HEK293 (cell line): ENCODE data around the gene SCYL1.

Experiments used
- GLI4 ChIP-seq: fragments of 450-650 bp; formaldehyde crosslinking; IDR thresholded peaks from 2 replicates; pipeline ENCODE4 v1.5.1; 2016; ENCODE audit warnings: missing biosample characterization, missing genetic modification characterization
- OVOL3 ChIP-seq: fragments of 450-650 bp; formaldehyde crosslinking; IDR thresholded peaks from 2 replicates; pipeline ENCODE4 v1.5.1; 2016; ENCODE audit warnings: missing biosample characterization, missing genetic modification characterization
- REPIN1 ChIP-seq: fragments of 450-650 bp; formaldehyde crosslinking; IDR thresholded peaks from 2 replicates; pipeline ENCODE4 v1.5.1; 2017; ENCODE audit warnings: missing biosample characterization, missing genetic modification characterization, low read depth
- YY1 ChIP-seq: fragments of 450-650 bp; formaldehyde crosslinking; IDR thresholded peaks from 2 replicates; pipeline ENCODE4 v1.5.1; 2018; ENCODE audit warnings: missing biosample characterization, missing genetic modification characterization
- ZBTB11 ChIP-seq: fragments of 450-650 bp; formaldehyde crosslinking; conservative IDR thresholded peaks from 2 replicates; pipeline ENCODE4 v1.5.1; 2016; ENCODE audit warnings: low read depth, missing biosample characterization, missing genetic modification characterization
- ZBTB17 ChIP-seq: fragments of 450-650 bp; formaldehyde crosslinking; IDR thresholded peaks from 2 replicates; pipeline ENCODE4 v1.5.1; 2016; ENCODE audit warnings: missing biosample characterization, missing genetic modification characterization
- ZBTB6 ChIP-seq: fragments of 450-650 bp; formaldehyde crosslinking; IDR thresholded peaks from 2 replicates; pipeline ENCODE4 v1.5.1; 2017; ENCODE audit warnings: missing biosample characterization, missing genetic modification characterization
- ZFHX2 ChIP-seq: fragments of 450-650 bp; formaldehyde crosslinking; conservative IDR thresholded peaks from 2 replicates; pipeline ENCODE4 v1.5.1; 2016; ENCODE audit warnings: missing biosample characterization, missing genetic modification characterization
- ZNF202 ChIP-seq: fragments of 450-650 bp; formaldehyde crosslinking; IDR thresholded peaks from 2 replicates; pipeline ENCODE4 v1.5.1; 2016; ENCODE audit warnings: missing biosample characterization, missing genetic modification characterization, borderline replicate concordance
- ZNF24 ChIP-seq: fragments of 450-650 bp; formaldehyde crosslinking; IDR thresholded peaks from 2 replicates; pipeline ENCODE4 v1.5.1; 2016; ENCODE audit warnings: missing biosample characterization, missing genetic modification characterization
- ZNF274 ChIP-seq, 2 experiments: fragments of 200-500 bp in 1 of 2; fragments of 450-650 bp in 1 of 2; sonication (Bioruptor generic) in 1 of 2; formaldehyde crosslinking in 1 of 2; IDR thresholded peaks; 2 replicates each; pipeline versions ENCODE4 v1.5.1 to v1.6.1; 2014 to 2016; ENCODE audit warnings: borderline replicate concordance in 1 of 2, inconsistent platforms in 1 of 2, low read length in 1 of 2, missing biosample characterization in 1 of 2, missing genetic modification characterization in 1 of 2
- ZNF324 ChIP-seq: fragments of 450-650 bp; formaldehyde crosslinking; IDR thresholded peaks from 2 replicates; pipeline ENCODE4 v1.5.1; 2016; ENCODE audit warnings: missing biosample characterization, missing genetic modification characterization
- ZNF404 ChIP-seq: fragments of 450-650 bp; formaldehyde crosslinking; IDR thresholded peaks from 2 replicates; pipeline ENCODE4 v1.5.1; 2017; ENCODE audit warnings: missing biosample characterization, missing genetic modification characterization
- ZNF48 ChIP-seq: fragments of 450-650 bp; formaldehyde crosslinking; IDR thresholded peaks from 2 replicates; pipeline ENCODE4 v1.5.1; 2016; ENCODE audit warnings: missing biosample characterization, missing genetic modification characterization
- ZNF518A ChIP-seq: fragments of 450-650 bp; formaldehyde crosslinking; conservative IDR thresholded peaks from 2 replicates; pipeline ENCODE4 v1.5.1; 2016; ENCODE audit warnings: low read depth, missing biosample characterization, missing genetic modification characterization
- ZNF571 ChIP-seq: fragments of 450-650 bp; formaldehyde crosslinking; IDR thresholded peaks from 2 replicates; pipeline ENCODE4 v1.5.0; 2017; ENCODE audit warnings: missing biosample characterization, missing genetic modification characterization
- ZNF624 ChIP-seq: fragments of 450-650 bp; formaldehyde crosslinking; IDR thresholded peaks from 2 replicates; pipeline ENCODE4 v1.5.1; 2017; ENCODE audit warnings: missing biosample characterization, missing genetic modification characterization
- ZNF747 ChIP-seq: fragments of 450-650 bp; formaldehyde crosslinking; IDR thresholded peaks from 2 replicates; pipeline ENCODE4 v1.5.1; 2016; ENCODE audit warnings: missing biosample characterization, missing genetic modification characterization
- ZSCAN30 ChIP-seq: fragments of 450-650 bp; IDR thresholded peaks from 2 replicates; pipeline ENCODE4 v1.5.1; 2018; ENCODE audit warnings: missing biosample characterization, mild to moderate bottlenecking, missing genetic modification characterization, moderate library complexity
- ZSCAN5A ChIP-seq: fragments of 450-650 bp; formaldehyde crosslinking; IDR thresholded peaks from 2 replicates; pipeline ENCODE4 v1.5.1; 2016; ENCODE audit warnings: missing biosample characterization, missing genetic modification characterization
- TF ChIP-seq, protein P1 (sequence below): fragments of 450-650 bp; formaldehyde crosslinking; IDR thresholded peaks from 2 replicates; pipeline ENCODE4 v1.5.1; 2016; ENCODE audit warnings: missing biosample characterization, missing genetic modification characterization
- TF ChIP-seq, protein P2 (sequence below): fragments of 450-650 bp; formaldehyde crosslinking; IDR thresholded peaks from 2 replicates; pipeline ENCODE4 v1.5.1; 2016; ENCODE audit warnings: missing biosample characterization, missing genetic modification characterization, low read depth
- TF ChIP-seq, protein P3 (sequence below): fragments of 450-650 bp; IDR thresholded peaks from 2 replicates; pipeline ENCODE4 v1.5.1; 2018; ENCODE audit warnings: missing biosample characterization, missing genetic modification characterization

SCYL1 gene

GRCh38 chr11:65492637-65493366 is 32.1 kb upstream of the SCYL1 start (continued):
- TF ChIP-seq ZNF518A: no peak
- TF ChIP-seq OVOL3 (tag by site-specific recombination): no peak
- TF ChIP-seq YY1 (tag by site-specific recombination): no peak
- no peak for TF ChIP-seq GLI4 (tag by site-specific recombination)
- no peak for TF ChIP-seq ZNF48 (tag by site-specific recombination)
- TF ChIP-seq ZNF747 (tag by site-specific recombination): no peak
- no peak for TF ChIP-seq ZNF624
- TF ChIP-seq, protein P1, sequence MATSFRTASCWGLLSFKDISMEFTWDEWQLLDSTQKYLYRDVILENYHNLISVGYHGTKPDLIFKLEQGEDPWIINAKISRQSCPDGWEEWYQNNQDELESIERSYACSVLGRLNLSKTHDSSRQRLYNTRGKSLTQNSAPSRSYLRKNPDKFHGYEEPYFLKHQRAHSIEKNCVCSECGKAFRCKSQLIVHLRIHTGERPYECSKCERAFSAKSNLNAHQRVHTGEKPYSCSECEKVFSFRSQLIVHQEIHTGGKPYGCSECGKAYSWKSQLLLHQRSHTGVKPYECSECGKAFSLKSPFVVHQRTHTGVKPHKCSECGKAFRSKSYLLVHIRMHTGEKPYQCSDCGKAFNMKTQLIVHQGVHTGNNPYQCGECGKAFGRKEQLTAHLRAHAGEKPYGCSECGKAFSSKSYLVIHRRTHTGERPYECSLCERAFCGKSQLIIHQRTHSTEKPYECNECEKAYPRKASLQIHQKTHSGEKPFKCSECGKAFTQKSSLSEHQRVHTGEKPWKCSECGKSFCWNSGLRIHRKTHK (tag by site-specific recombination): no peak
- TF ChIP-seq ZSCAN30 (tag by site-specific recombination): no peak
- TF ChIP-seq, protein P2, sequence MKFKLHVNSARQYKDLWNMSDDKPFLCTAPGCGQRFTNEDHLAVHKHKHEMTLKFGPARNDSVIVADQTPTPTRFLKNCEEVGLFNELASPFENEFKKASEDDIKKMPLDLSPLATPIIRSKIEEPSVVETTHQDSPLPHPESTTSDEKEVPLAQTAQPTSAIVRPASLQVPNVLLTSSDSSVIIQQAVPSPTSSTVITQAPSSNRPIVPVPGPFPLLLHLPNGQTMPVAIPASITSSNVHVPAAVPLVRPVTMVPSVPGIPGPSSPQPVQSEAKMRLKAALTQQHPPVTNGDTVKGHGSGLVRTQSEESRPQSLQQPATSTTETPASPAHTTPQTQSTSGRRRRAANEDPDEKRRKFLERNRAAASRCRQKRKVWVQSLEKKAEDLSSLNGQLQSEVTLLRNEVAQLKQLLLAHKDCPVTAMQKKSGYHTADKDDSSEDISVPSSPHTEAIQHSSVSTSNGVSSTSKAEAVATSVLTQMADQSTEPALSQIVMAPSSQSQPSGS (tag by site-specific recombination): no peak
- no peak for TF ChIP-seq ZBTB11 (tag by site-specific recombination)
- TF ChIP-seq, protein P3, sequence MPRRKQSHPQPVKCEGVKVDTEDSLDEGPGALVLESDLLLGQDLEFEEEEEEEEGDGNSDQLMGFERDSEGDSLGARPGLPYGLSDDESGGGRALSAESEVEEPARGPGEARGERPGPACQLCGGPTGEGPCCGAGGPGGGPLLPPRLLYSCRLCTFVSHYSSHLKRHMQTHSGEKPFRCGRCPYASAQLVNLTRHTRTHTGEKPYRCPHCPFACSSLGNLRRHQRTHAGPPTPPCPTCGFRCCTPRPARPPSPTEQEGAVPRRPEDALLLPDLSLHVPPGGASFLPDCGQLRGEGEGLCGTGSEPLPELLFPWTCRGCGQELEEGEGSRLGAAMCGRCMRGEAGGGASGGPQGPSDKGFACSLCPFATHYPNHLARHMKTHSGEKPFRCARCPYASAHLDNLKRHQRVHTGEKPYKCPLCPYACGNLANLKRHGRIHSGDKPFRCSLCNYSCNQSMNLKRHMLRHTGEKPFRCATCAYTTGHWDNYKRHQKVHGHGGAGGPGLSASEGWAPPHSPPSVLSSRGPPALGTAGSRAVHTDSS (tag by site-specific recombination): no peak
- TF ChIP-seq REPIN1 (tag by site-specific recombination): no peak
- TF ChIP-seq ZSCAN5A (tag by site-specific recombination): no peak
- TF ChIP-seq ZFHX2: peak; percentile 52
- no peak for TF ChIP-seq ZNF24
- TF ChIP-seq ZNF202 (tag by site-specific recombination): no peak
- peak; percentile 87 for TF ChIP-seq ZBTB6
- no peak for TF ChIP-seq ZNF404 (tag by site-specific recombination)
- peak; percentile 16; the same call in 1 of the 2 replicates for TF ChIP-seq ZBTB17 (tag by site-specific recombination)
- no peak for TF ChIP-seq ZNF274 (IDR thresholded peaks at IDR 0.05; ENCODE audit: low read length)
- TF ChIP-seq ZNF274 (tag by site-specific recombination; IDR thresholded peaks at IDR 0.05; ENCODE audit: borderline replicate concordance): no peak
- no peak for TF ChIP-seq ZNF571 (tag by site-specific recombination)
- no peak for TF ChIP-seq ZNF324 (tag by site-specific recombination)
